Panc1 (cell line): ENCODE results near the gene SAV1. TPM values are rescaled to one million over a fixed set of nuclear protein-coding genes. Genes with fewer than 3 reads are reported as not detected.

ENCODE experiments used
- ATAC-seq: fragments of 200-7000 bp; cut with Tn5 transposase; 2 replicates; pipeline ENCODE4 v1.9.1; 2020; ENCODE audit warnings: mild to moderate bottlenecking, moderate library complexity
- BruUV-seq: library from RNA; stranded (reverse); fragments of 400-500 nt; replicated peaks from 2 replicates; lab custom pipeline; 2021; lab: Mats Ljungman, UMichigan
- CTCF ChIA-PET: fragments of 300-600 bp; sonication (Branson Sonifier 250); formaldehyde crosslinking; loops from one replicate; lab custom pipeline; 2022; ENCODE audit warnings: antibody characterized with exemption; lab: Charles Lee
- POLR2A ChIA-PET: fragments of 300-600 bp; sonication (Branson Sonifier 250); formaldehyde crosslinking; loops from one replicate; lab custom pipeline; 2022; ENCODE audit warnings: antibody characterized with exemption; lab: Charles Lee
- DNase-seq: peaks from one replicate; pipeline ENCODE4 v3.0.0-alpha.2; 2010; ENCODE audit warnings: low read depth, low spot score
- H3K27ac ChIP-seq: 2 replicates; pipeline ENCODE4 v1.5.1; 2011; ENCODE audit warnings: mild to moderate bottlenecking, low read length, inconsistent platforms
- H3K27me3 ChIP-seq: fragments of 200-500 bp; sonication (Bioruptor generic); 2 replicates; pipeline ENCODE4 v1.6.0; 2014; ENCODE audit warnings: low read length, inconsistent platforms; ENCODE audit not compliant: control insufficient read depth, insufficient read depth
- H3K36me3 ChIP-seq: fragments of 200-500 bp; sonication (Bioruptor generic); 2 replicates; pipeline ENCODE4 v1.5.1; 2014; ENCODE audit warnings: inconsistent platforms, mild to moderate bottlenecking, low read length, moderate library complexity; ENCODE audit not compliant: control insufficient read depth, insufficient read depth
- H3K4me1 ChIP-seq: 2 replicates; pipeline ENCODE4 v1.5.1; 2011; ENCODE audit warnings: inconsistent platforms, mild to moderate bottlenecking, low read length, moderate library complexity; ENCODE audit not compliant: control insufficient read depth, insufficient read depth
- H3K4me3 ChIP-seq, 2 experiments: 2 replicates each; pipeline ENCODE4 v1.5.1; 2011 to 2012; ENCODE audit warnings: low read depth in 2 of 2, low read length in 2 of 2, mild to moderate bottlenecking in 2 of 2, inconsistent platforms in 1 of 2, moderate library complexity in 1 of 2
- H3K9me3 ChIP-seq: fragments of 200-500 bp; sonication (Bioruptor generic); 2 replicates; pipeline ENCODE4 v1.5.1; 2014; ENCODE audit warnings: low read depth, mild to moderate bottlenecking, inconsistent platforms, low read length, moderate library complexity; ENCODE audit not compliant: control insufficient read depth, insufficient read depth
- CTCF ChIP-seq: fragments of 450-650 bp; IDR thresholded peaks from 2 replicates; pipeline ENCODE4 v1.5.1; 2017; ENCODE audit warnings: mild to moderate bottlenecking
- POLR2AphosphoS5 ChIP-seq: IDR thresholded peaks from 2 replicates; pipeline ENCODE4 v1.6.1; 2012; ENCODE audit warnings: mild to moderate bottlenecking, low read depth, low read length, moderate library complexity
- REST ChIP-seq, 2 experiments: IDR thresholded peaks; 2 replicates each; pipeline ENCODE4 v1.6.1; 2011 to 2012; ENCODE audit warnings: low read depth in 2 of 2, control low read depth in 1 of 2, low read length in 1 of 2, mild to moderate bottlenecking in 1 of 2, moderate library complexity in 1 of 2; ENCODE audit not compliant: insufficient read depth in 1 of 2
- SIN3A ChIP-seq: IDR thresholded peaks from 2 replicates; pipeline ENCODE4 v1.6.1; 2012; ENCODE audit warnings: low read depth, mild to moderate bottlenecking, low read length, moderate library complexity, borderline replicate concordance; ENCODE audit not compliant: insufficient read depth
- TCF7L2 ChIP-seq: IDR thresholded peaks from 2 replicates; pipeline ENCODE4 v1.6.1; 2011; ENCODE audit warnings: mild to moderate bottlenecking, low read depth, low read length, inconsistent platforms
- in situ Hi-C: cut with HindIII; loops from 2 replicates; pipeline ENCODE4 v1.10.0; 2016; ENCODE audit warnings: low sequenced_read_pairs, low pct_unique_long_range_greater_than_20kb
- intact Hi-C: fragments of 100-400 bp; cut with micrococcal nuclease; formaldehyde crosslinking; loops from one replicate; pipeline ENCODE4 v1.10.0; 2022; ENCODE audit not compliant: unreplicated experiment
- total RNA-seq: library from RNA; stranded (reverse); gene quantifications from one replicate; pipeline ENCODE4 v1.2.1, GENCODE V29; 2021; ENCODE audit not compliant: unreplicated experiment

SAV1 gene
- total RNA-seq, 1 experiment from 2014 or later = 13.2 TPM

DNA sequence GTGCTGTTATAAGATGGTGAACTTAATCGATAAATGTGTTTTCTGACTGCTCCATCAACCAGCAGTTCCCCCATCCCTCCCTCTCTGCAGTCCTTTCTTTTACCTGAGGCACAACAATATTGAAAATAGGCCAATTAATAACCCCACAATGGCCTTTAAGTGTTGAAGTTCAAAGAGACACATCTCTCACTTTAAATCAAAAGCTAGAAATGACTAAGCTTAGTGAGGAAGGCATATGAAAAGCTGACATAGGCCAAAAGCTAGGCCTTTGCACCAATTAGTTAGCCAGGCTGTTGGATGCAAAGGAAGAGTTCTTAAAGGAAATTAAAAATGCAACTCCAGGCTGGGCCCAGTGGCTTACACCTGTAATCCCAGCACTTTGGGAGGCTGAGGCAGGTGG, 43.7 kb downstream of the SAV1 start:
- in situ Hi-C loops (no loop called here), intact Hi-C loops (no loop called here)
- Histone ChIP-seq H3K36me3 (no peaks in the 10 kb centered on the region), H3K27ac (no peak overlapping the region), H3K4me3 (no peak overlapping the region), H3K9me3 (no peaks in the 10 kb centered on the region), H3K4me1 (no peaks in the 10 kb centered on the region), H3K27me3 (no peaks in the 10 kb centered on the region)
- TF ChIP-seq TCF7L2 (no peak), REST (IDR thresholded peaks at IDR 0.05; ENCODE audit: insufficient read depth in 1 of 2, low read depth in 2 of 2, low read length in 1 of 2) (no peak), CTCF (no peak), SIN3A (no peak), POLR2AphosphoS5 (no peak)
- POLR2A ChIA-PET = no interaction called here
- no TSS peak for BruUV-seq
- CTCF ChIA-PET = no interaction called here
- DNase-seq = no peak
- no peak for ATAC-seq

- no peaks in the 10 kb centered on the region for H3K4me1 ChIP-seq
- no peaks in the 10 kb centered on the region for H3K9me3 ChIP-seq
- in situ Hi-C loops = no loop called here
- no peak for TF ChIP-seq SIN3A
- TF ChIP-seq CTCF = no peak
- no peak for TF ChIP-seq REST (IDR thresholded peaks at IDR 0.05; ENCODE audit: insufficient read depth in 1 of 2, low read depth in 2 of 2, low read length in 1 of 2)
- TF ChIP-seq TCF7L2 = no peak
- TF ChIP-seq POLR2AphosphoS5 = no peak
- POLR2A ChIA-PET = no interaction called here
- intact Hi-C loops = no loop called here
- no peaks in the 10 kb centered on the region for H3K27me3 ChIP-seq
- no peak overlapping the region for H3K4me3 ChIP-seq
- ATAC-seq = no peak
- no peaks in the 10 kb centered on the region for H3K36me3 ChIP-seq
- BruUV-seq = no TSS peak
- H3K27ac ChIP-seq = no peak overlapping the region
- DNase-seq = no peak
- CTCF ChIA-PET = no interaction called here
Observed at GRCh38 chr14:50622978-50623377, 45.1 kb downstream of the SAV1 start.
